Naive B cell (primary cell): ENCODE data around the gene NCLN. TPM values are rescaled to one million over a fixed set of nuclear protein-coding genes. Genes with fewer than 3 reads are reported as not detected.

Experiments used
- ATAC-seq, 2 donors: fragments of 150-1000 bp; cut with Tn5 transposase; 2 replicates each; pipeline ENCODE4 v1.10.0; 2021; ENCODE audit warnings: low read depth in 2 of 2, mild to moderate bottlenecking in 2 of 2, moderate library complexity in 2 of 2
- DNase-seq: peaks from one replicate; pipeline ENCODE4 v3.0.0; 2022
- H3K27ac Mint-ChIP-seq, 6 donors: one replicate each; pipeline ENCODE4 v1.8.0; 2020 to 2022; ENCODE audit warnings: mild to moderate bottlenecking in 6 of 6, mixed read lengths in 6 of 6, moderate library complexity in 5 of 6, inconsistent platforms in 2 of 6
- H3K27me3 Mint-ChIP-seq, 3 donors: one replicate each; pipeline ENCODE4 v1.8.0; 2021 to 2022; ENCODE audit warnings: mixed read lengths in 3 of 3, mild to moderate bottlenecking in 1 of 3
- H3K36me3 Mint-ChIP-seq, 2 donors: one replicate each; pipeline ENCODE4 v1.8.0; 2020 to 2022; ENCODE audit warnings: mixed read lengths in 2 of 2, inconsistent platforms in 1 of 2, mild to moderate bottlenecking in 1 of 2
- H3K4me1 Mint-ChIP-seq, 3 donors: one replicate each; pipeline ENCODE4 v1.8.0; 2020 to 2022; ENCODE audit warnings: mixed read lengths in 3 of 3, inconsistent platforms in 1 of 3, mild to moderate bottlenecking in 1 of 3, moderate library complexity in 1 of 3
- H3K4me3 Mint-ChIP-seq, 8 donors: one replicate each; pipeline ENCODE4 v1.8.0; 2020 to 2022; ENCODE audit warnings: mild to moderate bottlenecking in 8 of 8, mixed read lengths in 8 of 8, moderate library complexity in 8 of 8, inconsistent platforms in 2 of 8
- H3K9me3 Mint-ChIP-seq, 7 donors: one replicate each; pipeline ENCODE4 v1.8.0; 2020 to 2022; ENCODE audit warnings: mixed read lengths in 7 of 7, mild to moderate bottlenecking in 5 of 7, inconsistent platforms in 2 of 7, moderate library complexity in 1 of 7
- polyA plus RNA-seq, 6 donors: library from polyadenylated mRNA; unstranded; fragments of 300-500 nt; fragmentation: Illumina TruSeq; gene quantifications; one replicate each; pipeline ENCODE4 v1.2.3, GENCODE V29; 2021; ENCODE audit warnings: low read depth in 6 of 6

NCLN gene
- polyA plus RNA-seq, 6 donors from 2014 or later: 17.1 to 47.6 (median 29.2) TPM

GRCh38 chr19:3239367-3239766, 53.6 kb downstream of the NCLN start:
- no peak overlapping the region for H3K4me3 Mint-ChIP-seq
- H3K27me3 Mint-ChIP-seq: peaks cover 5 to 35% (median 29%) of the 10 kb centered on the region in 3 donors
- H3K36me3 Mint-ChIP-seq: peaks cover 0 to 7% of the 10 kb centered on the region in 2 donors
- peaks cover 0 to 5% (median 2%) of the 10 kb centered on the region in 7 donors for H3K9me3 Mint-ChIP-seq
- DNase-seq (no peak), ATAC-seq (no peak)
- no peak overlapping the region for H3K27ac Mint-ChIP-seq
- peaks cover 0 to 4% (median 0%) of the 10 kb centered on the region in 3 donors for H3K4me1 Mint-ChIP-seq

- H3K4me3 Mint-ChIP-seq: no peak overlapping the region
- no peak overlapping the region for H3K27ac Mint-ChIP-seq
- ATAC-seq (no peak), DNase-seq (no peak)
- H3K4me1 Mint-ChIP-seq: no peaks in the 10 kb centered on the region
- H3K27me3 Mint-ChIP-seq: peaks cover 9 to 24% (median 10%) of the 10 kb centered on the region in 3 donors
- H3K36me3 Mint-ChIP-seq: no peaks in the 10 kb centered on the region
- H3K9me3 Mint-ChIP-seq: peaks cover 0 to 4% (median 1%) of the 10 kb centered on the region in 7 donors
Measured at GRCh38 chr19:3243819-3244700, 58.3 kb downstream of the NCLN start.

GRCh38 chr19:3245050-3245449, 59.3 kb downstream of the NCLN start:
- Mint-ChIP-seq H3K27me3 (peaks cover 10 to 26% (median 10%) of the 10 kb centered on the region in 3 donors), H3K4me3 (no peak overlapping the region), H3K27ac (no peak overlapping the region), H3K9me3 (peaks cover 0 to 6% (median 2%) of the 10 kb centered on the region in 7 donors), H3K36me3 (no peaks in the 10 kb centered on the region), H3K4me1 (no peaks in the 10 kb centered on the region)
- no peak for ATAC-seq
- no peak for DNase-seq

GRCh38 chr19:3248728-3249326, 63.1 kb downstream of the NCLN start:
- no peak for DNase-seq
- no peak overlapping the region for H3K27ac Mint-ChIP-seq
- H3K4me1 Mint-ChIP-seq: no peaks in the 10 kb centered on the region
- H3K4me3 Mint-ChIP-seq: no peak overlapping the region
- H3K9me3 Mint-ChIP-seq: peaks cover 0 to 18% (median 7%) of the 10 kb centered on the region in 7 donors
- peaks cover 10 to 38% (median 22%) of the 10 kb centered on the region in 3 donors for H3K27me3 Mint-ChIP-seq
- ATAC-seq: no peak
- H3K36me3 Mint-ChIP-seq: peaks cover 0 to under 1% of the 10 kb centered on the region in 2 donors

GRCh38 chr19:3249408-3249807, 63.7 kb downstream of the NCLN start:
- H3K36me3 Mint-ChIP-seq: peaks cover 0 to 6% of the 10 kb centered on the region in 2 donors
- no peak overlapping the region for H3K4me3 Mint-ChIP-seq
- ATAC-seq (no peak), DNase-seq (no peak)
- peak overlapping the region in 2 of 6 donors; percentile 16 to 83 for H3K27ac Mint-ChIP-seq
- peaks cover 4 to 18% (median 10%) of the 10 kb centered on the region in 7 donors for H3K9me3 Mint-ChIP-seq
- H3K27me3 Mint-ChIP-seq: peaks cover 16 to 44% (median 28%) of the 10 kb centered on the region in 3 donors
- H3K4me1 Mint-ChIP-seq: no peaks in the 10 kb centered on the region

- peak; percentile 51 to 69 for ATAC-seq
- Mint-ChIP-seq H3K4me1 (no peaks in the 10 kb centered on the region), H3K9me3 (peaks cover 9 to 18% (median 11%) of the 10 kb centered on the region in 7 donors), H3K4me3 (no peak overlapping the region), H3K36me3 (peaks cover 0 to 12% of the 10 kb centered on the region in 2 donors), H3K27me3 (peaks cover 29 to 55% (median 32%) of the 10 kb centered on the region in 3 donors), H3K27ac (no peak overlapping the region)
- no peak for DNase-seq
Measured at GRCh38 chr19:3250675-3251074, 64.9 kb downstream of the NCLN start.

GRCh38 chr19:3251229-3251628, 65.5 kb downstream of the NCLN start:
- peaks cover 9 to 18% (median 11%) of the 10 kb centered on the region in 7 donors for H3K9me3 Mint-ChIP-seq
- DNase-seq (no peak), ATAC-seq (no peak)
- peaks cover 0 to 12% of the 10 kb centered on the region in 2 donors for H3K36me3 Mint-ChIP-seq
- no peak overlapping the region for H3K4me3 Mint-ChIP-seq
- H3K27me3 Mint-ChIP-seq: peaks cover 31 to 56% (median 32%) of the 10 kb centered on the region in 3 donors
- H3K27ac Mint-ChIP-seq: peak overlapping the region in 2 of 6 donors; percentile 32 to 86
- no peaks in the 10 kb centered on the region for H3K4me1 Mint-ChIP-seq

GRCh38 chr19:3252650-3253049, 66.9 kb downstream of the NCLN start:
- Mint-ChIP-seq H3K36me3 (peaks cover 0 to 12% of the 10 kb centered on the region in 2 donors), H3K27ac (no peak overlapping the region), H3K4me1 (no peaks in the 10 kb centered on the region), H3K9me3 (peaks cover 9 to 18% (median 11%) of the 10 kb centered on the region in 7 donors), H3K4me3 (no peak overlapping the region), H3K27me3 (peaks cover 28 to 63% (median 37%) of the 10 kb centered on the region in 3 donors)
- DNase-seq (no peak), ATAC-seq (no peak)

- peaks cover 0 to 12% of the 10 kb centered on the region in 2 donors for H3K36me3 Mint-ChIP-seq
- H3K4me3 Mint-ChIP-seq: no peak overlapping the region
- no peak for DNase-seq
- H3K27ac Mint-ChIP-seq: no peak overlapping the region
- no peak for ATAC-seq
- peaks cover 27 to 63% (median 37%) of the 10 kb centered on the region in 3 donors for H3K27me3 Mint-ChIP-seq
- no peaks in the 10 kb centered on the region for H3K4me1 Mint-ChIP-seq
- peaks cover 9 to 18% (median 11%) of the 10 kb centered on the region in 7 donors for H3K9me3 Mint-ChIP-seq
Measured at GRCh38 chr19:3253270-3253669, 67.5 kb downstream of the NCLN start.

GRCh38 chr19:3254520-3254919, 68.8 kb downstream of the NCLN start:
- peaks cover 23 to 60% (median 43%) of the 10 kb centered on the region in 3 donors for H3K27me3 Mint-ChIP-seq
- no peak overlapping the region for H3K4me3 Mint-ChIP-seq
- DNase-seq: no peak
- H3K36me3 Mint-ChIP-seq: peaks cover 0 to 12% of the 10 kb centered on the region in 2 donors
- H3K9me3 Mint-ChIP-seq: peaks cover 8 to 18% (median 9%) of the 10 kb centered on the region in 7 donors
- H3K27ac Mint-ChIP-seq: no peak overlapping the region
- no peak for ATAC-seq
- no peaks in the 10 kb centered on the region for H3K4me1 Mint-ChIP-seq

GRCh38 chr19:3257071-3257470, 71.3 kb downstream of the NCLN start:
- DNase-seq: no peak
- Mint-ChIP-seq H3K36me3 (peaks cover 0 to 12% of the 10 kb centered on the region in 2 donors), H3K9me3 (peaks cover 7 to 18% (median 8%) of the 10 kb centered on the region in 7 donors), H3K27ac (no peak overlapping the region), H3K4me1 (no peaks in the 10 kb centered on the region), H3K27me3 (peaks cover 15 to 44% (median 43%) of the 10 kb centered on the region in 3 donors), H3K4me3 (no peak overlapping the region)
- ATAC-seq: no peak
